ENCODE measurements around the gene DISC1.
"Not testable (repeated sequence)": the region's sequence is repeated elsewhere in the genome, so short reads cannot be mapped to it uniquely, and the experiment has no call there.

The DISC1 gene

GRCh38 chr1:231606712-231607111 is 19.9 kb upstream of the DISC1 start:
- no peak for DNase-seq

- no peak for DNase-seq
Measured at GRCh38 chr1:231610388-231610787, 16.2 kb upstream of the DISC1 start.

GRCh38 chr1:231611111-231611510 is 15.5 kb upstream of the DISC1 start:
- no peak for DNase-seq

- no peak for DNase-seq
Measured at GRCh38 chr1:231611851-231612250, 14.7 kb upstream of the DISC1 start.

- peak; percentile 23 for DNase-seq
Measured at GRCh38 chr1:231612393-231613089, 14.0 kb upstream of the DISC1 start.

GRCh38 chr1:231613419-231614349 is 12.9 kb upstream of the DISC1 start:
- no peak for DNase-seq

GRCh38 chr1:231616667-231617066 is 9.9 kb upstream of the DISC1 start:
- no peak for DNase-seq

- no peak for DNase-seq
Measured at GRCh38 chr1:231618609-231619256, 7.9 kb upstream of the DISC1 start.

- no peak for DNase-seq
Measured at GRCh38 chr1:231619257-231619634, 7.3 kb upstream of the DISC1 start.

- not testable (repeated sequence) for DNase-seq
Measured at GRCh38 chr1:231625042-231625441, 1.5 kb upstream of the DISC1 start.

GRCh38 chr1:231625975-231626534 is 535 bp upstream of the DISC1 start:
- no peak for DNase-seq

- DNase-seq: peak; percentile 38
Measured at GRCh38 chr1:231626951-231627614, 493 bp downstream of the DISC1 start.

GRCh38 chr1:231628207-231628876 is 1.8 kb downstream of the DISC1 start:
- DNase-seq: peak; percentile 59

- DNase-seq: no peak
Measured at GRCh38 chr1:231629132-231629531, 2.5 kb downstream of the DISC1 start.

- no peak for DNase-seq
Measured at GRCh38 chr1:231630558-231631205, 4.1 kb downstream of the DISC1 start.

- DNase-seq: no peak
Measured at GRCh38 chr1:231631717-231632116, 5.1 kb downstream of the DISC1 start.

GRCh38 chr1:231632119-231632518 is 5.5 kb downstream of the DISC1 start:
- no peak for DNase-seq

GRCh38 chr1:231634323-231635013 is 7.9 kb downstream of the DISC1 start:
- DNase-seq: no peak

GRCh38 chr1:231636157-231636556 is 9.6 kb downstream of the DISC1 start:
- no peak for DNase-seq

GRCh38 chr1:231636922-231637321 is 10.3 kb downstream of the DISC1 start:
- not testable (repeated sequence) for DNase-seq

GRCh38 chr1:231638647-231639046 is 12.1 kb downstream of the DISC1 start:
- no peak for DNase-seq
